Measurements from ENCODE around the gene ALDOA. TPM values are rescaled to one million over a fixed set of nuclear protein-coding genes. Genes with fewer than 3 reads are reported as not detected.

Gene ALDOA
- total and polyA plus RNA-seq, 9 of the 15 experiments (the other 6 are each of a cell fraction or from before 2014, with no cell fraction given): 311 to 2,224 (median 1,293) TPM

DNA sequence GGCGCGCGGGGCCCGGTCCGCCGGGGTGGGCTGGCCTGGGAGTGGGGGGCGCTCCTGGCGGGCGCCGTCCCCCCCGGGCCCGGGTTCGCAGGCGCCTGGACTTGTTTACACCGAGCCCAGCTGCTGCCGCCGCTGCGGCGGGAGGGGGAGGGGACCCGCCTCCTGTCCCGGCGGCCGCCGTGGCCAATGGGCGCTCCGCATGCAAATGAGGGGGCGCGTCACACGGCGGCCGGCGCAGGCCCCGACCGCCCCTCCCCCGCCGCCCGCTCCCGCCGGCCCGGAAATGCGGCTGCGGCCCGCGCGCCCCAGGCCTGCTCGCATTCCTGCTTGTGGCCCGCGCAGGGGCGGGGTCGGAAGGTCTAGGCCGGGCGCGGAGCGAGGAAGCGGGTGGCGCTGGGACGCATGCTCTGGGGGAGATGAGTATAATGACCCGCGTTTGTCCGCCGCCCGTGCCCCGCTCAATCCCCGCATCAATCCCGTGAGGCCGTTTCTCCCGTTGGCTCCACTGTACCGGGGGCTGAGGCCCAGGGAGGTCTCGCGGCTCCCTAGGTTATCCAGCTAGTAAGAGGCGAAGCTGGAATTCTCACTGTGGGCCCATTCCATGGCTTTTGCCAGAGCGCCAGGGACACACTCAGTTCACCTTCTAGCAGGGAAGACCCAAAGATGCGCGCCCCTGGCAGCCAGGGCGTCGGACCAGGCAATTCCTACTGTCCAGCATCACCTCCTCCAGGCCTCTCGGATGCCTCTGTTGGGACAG, 30.7 kb downstream of the ALDOA start, which contains the start of gene YPEL3 (continued):
- TF ChIP-seq, protein P1, sequence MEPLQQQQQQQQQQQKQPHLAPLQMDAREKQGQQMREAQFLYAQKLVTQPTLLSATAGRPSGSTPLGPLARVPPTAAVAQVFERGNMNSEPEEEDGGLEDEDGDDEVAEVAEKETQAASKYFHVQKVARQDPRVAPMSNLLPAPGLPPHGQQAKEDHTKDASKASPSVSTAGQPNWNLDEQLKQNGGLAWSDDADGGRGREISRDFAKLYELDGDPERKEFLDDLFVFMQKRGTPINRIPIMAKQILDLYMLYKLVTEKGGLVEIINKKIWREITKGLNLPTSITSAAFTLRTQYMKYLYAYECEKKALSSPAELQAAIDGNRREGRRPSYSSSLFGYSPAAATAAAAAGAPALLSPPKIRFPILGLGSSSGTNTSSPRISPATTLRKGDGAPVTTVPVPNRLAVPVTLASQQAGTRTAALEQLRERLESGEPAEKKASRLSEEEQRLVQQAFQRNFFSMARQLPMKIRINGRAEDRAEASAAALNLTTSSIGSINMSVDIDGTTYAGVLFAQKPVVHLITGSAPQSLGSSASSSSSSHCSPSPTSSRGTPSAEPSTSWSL (CRISPR knock-in tag; IDR thresholded peaks at IDR 0.05; ENCODE audit: borderline replicate concordance): no peak
- peak; percentile 61; the same call in 1 of the 2 replicates for TF ChIP-seq TEAD4 (IDR thresholded peaks at IDR 0.05; ENCODE audit: low read length)
- peak; percentile 81 for TF ChIP-seq TEAD4 (CRISPR knock-in tag; IDR thresholded peaks at IDR 0.05; ENCODE audit: borderline replicate concordance)
- TF ChIP-seq ZC3H11A (IDR thresholded peaks at IDR 0.05; ENCODE audit: low read depth, low read length): no peak
- 0 out of 2 replicates have a peak, but pooled peaks have one; percentile 29 for TF ChIP-seq NFRKB (IDR thresholded peaks at IDR 0.05; ENCODE audit: low read depth)
- no peak for TF ChIP-seq ZZZ3 (IDR thresholded peaks at IDR 0.05)
- no peak for TF ChIP-seq ZNF77 (CRISPR knock-in tag; IDR thresholded peaks at IDR 0.05)
- TF ChIP-seq HDAC8 (tag; IDR thresholded peaks at IDR 0.05): no peak
- TF ChIP-seq, protein P2, sequence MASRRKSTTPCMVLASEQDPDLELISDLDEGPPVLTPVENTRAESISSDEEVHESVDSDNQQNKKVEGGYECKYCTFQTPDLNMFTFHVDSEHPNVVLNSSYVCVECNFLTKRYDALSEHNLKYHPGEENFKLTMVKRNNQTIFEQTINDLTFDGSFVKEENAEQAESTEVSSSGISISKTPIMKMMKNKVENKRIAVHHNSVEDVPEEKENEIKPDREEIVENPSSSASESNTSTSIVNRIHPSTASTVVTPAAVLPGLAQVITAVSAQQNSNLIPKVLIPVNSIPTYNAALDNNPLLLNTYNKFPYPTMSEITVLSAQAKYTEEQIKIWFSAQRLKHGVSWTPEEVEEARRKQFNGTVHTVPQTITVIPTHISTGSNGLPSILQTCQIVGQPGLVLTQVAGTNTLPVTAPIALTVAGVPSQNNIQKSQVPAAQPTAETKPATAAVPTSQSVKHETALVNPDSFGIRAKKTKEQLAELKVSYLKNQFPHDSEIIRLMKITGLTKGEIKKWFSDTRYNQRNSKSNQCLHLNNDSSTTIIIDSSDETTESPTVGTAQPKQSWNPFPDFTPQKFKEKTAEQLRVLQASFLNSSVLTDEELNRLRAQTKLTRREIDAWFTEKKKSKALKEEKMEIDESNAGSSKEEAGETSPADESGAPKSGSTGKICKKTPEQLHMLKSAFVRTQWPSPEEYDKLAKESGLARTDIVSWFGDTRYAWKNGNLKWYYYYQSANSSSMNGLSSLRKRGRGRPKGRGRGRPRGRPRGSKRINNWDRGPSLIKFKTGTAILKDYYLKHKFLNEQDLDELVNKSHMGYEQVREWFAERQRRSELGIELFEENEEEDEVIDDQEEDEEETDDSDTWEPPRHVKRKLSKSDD (conservative IDR thresholded peaks at IDR 0.05; ENCODE audit: low read length): no peak
- TF ChIP-seq U2AF1 (optimal IDR thresholded peaks at IDR 0.05; ENCODE audit: low read depth, low read length): no peak
- TF ChIP-seq MECOM (CRISPR knock-in tag; IDR thresholded peaks at IDR 0.05): no peak
- TF ChIP-seq, protein P3, sequence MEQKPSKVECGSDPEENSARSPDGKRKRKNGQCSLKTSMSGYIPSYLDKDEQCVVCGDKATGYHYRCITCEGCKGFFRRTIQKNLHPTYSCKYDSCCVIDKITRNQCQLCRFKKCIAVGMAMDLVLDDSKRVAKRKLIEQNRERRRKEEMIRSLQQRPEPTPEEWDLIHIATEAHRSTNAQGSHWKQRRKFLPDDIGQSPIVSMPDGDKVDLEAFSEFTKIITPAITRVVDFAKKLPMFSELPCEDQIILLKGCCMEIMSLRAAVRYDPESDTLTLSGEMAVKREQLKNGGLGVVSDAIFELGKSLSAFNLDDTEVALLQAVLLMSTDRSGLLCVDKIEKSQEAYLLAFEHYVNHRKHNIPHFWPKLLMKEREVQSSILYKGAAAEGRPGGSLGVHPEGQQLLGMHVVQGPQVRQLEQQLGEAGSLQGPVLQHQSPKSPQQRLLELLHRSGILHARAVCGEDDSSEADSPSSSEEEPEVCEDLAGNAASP (IDR thresholded peaks at IDR 0.05): no peak
- TF ChIP-seq, protein P4, sequence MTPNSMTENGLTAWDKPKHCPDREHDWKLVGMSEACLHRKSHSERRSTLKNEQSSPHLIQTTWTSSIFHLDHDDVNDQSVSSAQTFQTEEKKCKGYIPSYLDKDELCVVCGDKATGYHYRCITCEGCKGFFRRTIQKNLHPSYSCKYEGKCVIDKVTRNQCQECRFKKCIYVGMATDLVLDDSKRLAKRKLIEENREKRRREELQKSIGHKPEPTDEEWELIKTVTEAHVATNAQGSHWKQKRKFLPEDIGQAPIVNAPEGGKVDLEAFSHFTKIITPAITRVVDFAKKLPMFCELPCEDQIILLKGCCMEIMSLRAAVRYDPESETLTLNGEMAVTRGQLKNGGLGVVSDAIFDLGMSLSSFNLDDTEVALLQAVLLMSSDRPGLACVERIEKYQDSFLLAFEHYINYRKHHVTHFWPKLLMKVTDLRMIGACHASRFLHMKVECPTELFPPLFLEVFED (CRISPR knock-in tag; conservative IDR thresholded peaks at IDR 0.05): no peak
- TF ChIP-seq, protein P5, sequence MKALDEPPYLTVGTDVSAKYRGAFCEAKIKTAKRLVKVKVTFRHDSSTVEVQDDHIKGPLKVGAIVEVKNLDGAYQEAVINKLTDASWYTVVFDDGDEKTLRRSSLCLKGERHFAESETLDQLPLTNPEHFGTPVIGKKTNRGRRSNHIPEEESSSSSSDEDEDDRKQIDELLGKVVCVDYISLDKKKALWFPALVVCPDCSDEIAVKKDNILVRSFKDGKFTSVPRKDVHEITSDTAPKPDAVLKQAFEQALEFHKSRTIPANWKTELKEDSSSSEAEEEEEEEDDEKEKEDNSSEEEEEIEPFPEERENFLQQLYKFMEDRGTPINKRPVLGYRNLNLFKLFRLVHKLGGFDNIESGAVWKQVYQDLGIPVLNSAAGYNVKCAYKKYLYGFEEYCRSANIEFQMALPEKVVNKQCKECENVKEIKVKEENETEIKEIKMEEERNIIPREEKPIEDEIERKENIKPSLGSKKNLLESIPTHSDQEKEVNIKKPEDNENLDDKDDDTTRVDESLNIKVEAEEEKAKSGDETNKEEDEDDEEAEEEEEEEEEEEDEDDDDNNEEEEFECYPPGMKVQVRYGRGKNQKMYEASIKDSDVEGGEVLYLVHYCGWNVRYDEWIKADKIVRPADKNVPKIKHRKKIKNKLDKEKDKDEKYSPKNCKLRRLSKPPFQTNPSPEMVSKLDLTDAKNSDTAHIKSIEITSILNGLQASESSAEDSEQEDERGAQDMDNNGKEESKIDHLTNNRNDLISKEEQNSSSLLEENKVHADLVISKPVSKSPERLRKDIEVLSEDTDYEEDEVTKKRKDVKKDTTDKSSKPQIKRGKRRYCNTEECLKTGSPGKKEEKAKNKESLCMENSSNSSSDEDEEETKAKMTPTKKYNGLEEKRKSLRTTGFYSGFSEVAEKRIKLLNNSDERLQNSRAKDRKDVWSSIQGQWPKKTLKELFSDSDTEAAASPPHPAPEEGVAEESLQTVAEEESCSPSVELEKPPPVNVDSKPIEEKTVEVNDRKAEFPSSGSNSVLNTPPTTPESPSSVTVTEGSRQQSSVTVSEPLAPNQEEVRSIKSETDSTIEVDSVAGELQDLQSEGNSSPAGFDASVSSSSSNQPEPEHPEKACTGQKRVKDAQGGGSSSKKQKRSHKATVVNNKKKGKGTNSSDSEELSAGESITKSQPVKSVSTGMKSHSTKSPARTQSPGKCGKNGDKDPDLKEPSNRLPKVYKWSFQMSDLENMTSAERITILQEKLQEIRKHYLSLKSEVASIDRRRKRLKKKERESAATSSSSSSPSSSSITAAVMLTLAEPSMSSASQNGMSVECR (CRISPR knock-in tag; IDR thresholded peaks at IDR 0.05): no peak
- TF ChIP-seq HDAC1 (IDR thresholded peaks at IDR 0.05): no peak

All from K562 (cell line).